ENCODE data around the gene SLIT1.

SLIT1 gene

DNA sequence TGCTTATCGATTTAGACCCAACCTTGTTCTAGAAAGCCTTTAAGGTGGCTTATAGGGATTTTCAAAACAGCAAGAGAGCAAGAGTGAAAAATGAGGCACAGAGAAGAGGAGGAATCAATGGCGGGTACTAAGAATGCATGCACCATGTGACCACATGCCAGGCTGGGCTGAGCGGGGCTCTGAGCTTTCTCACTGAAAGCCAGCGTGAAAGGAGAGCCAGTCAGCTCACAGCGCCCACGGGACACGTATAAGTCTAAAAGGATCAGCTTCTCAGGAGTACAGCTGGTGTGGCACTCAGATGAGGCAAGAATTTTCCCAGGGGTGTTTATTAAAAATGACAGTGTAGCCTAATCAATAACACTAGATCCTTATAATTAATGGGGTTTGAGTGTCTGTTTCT, 114.3 kb downstream of the SLIT1 start:
- Histone ChIP-seq H3K27ac (ENCODE audit: poor library complexity, severe bottlenecking) (no peak overlapping the region), H3K27me3 (ENCODE audit: insufficient read depth, poor library complexity, severe bottlenecking) (no peaks in the 10 kb centered on the region), H3K4me3 (ENCODE audit: severe bottlenecking) (no peak overlapping the region), H3K4me1 (ENCODE audit: insufficient read depth, poor library complexity, severe bottlenecking) (no peaks in the 10 kb centered on the region), H3K9me3 (ENCODE audit: severe bottlenecking) (no peaks in the 10 kb centered on the region), H3K36me3 (ENCODE audit: low read depth) (no peaks in the 10 kb centered on the region)
- ATAC-seq (ENCODE audit: low read depth): no peak
- no peak for DNase-seq (ENCODE audit: low spot score)
- TF ChIP-seq, protein P1, sequence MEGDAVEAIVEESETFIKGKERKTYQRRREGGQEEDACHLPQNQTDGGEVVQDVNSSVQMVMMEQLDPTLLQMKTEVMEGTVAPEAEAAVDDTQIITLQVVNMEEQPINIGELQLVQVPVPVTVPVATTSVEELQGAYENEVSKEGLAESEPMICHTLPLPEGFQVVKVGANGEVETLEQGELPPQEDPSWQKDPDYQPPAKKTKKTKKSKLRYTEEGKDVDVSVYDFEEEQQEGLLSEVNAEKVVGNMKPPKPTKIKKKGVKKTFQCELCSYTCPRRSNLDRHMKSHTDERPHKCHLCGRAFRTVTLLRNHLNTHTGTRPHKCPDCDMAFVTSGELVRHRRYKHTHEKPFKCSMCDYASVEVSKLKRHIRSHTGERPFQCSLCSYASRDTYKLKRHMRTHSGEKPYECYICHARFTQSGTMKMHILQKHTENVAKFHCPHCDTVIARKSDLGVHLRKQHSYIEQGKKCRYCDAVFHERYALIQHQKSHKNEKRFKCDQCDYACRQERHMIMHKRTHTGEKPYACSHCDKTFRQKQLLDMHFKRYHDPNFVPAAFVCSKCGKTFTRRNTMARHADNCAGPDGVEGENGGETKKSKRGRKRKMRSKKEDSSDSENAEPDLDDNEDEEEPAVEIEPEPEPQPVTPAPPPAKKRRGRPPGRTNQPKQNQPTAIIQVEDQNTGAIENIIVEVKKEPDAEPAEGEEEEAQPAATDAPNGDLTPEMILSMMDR (IDR thresholded peaks at IDR 0.05; ENCODE audit: poor library complexity, severe bottlenecking): no peak

DNA sequence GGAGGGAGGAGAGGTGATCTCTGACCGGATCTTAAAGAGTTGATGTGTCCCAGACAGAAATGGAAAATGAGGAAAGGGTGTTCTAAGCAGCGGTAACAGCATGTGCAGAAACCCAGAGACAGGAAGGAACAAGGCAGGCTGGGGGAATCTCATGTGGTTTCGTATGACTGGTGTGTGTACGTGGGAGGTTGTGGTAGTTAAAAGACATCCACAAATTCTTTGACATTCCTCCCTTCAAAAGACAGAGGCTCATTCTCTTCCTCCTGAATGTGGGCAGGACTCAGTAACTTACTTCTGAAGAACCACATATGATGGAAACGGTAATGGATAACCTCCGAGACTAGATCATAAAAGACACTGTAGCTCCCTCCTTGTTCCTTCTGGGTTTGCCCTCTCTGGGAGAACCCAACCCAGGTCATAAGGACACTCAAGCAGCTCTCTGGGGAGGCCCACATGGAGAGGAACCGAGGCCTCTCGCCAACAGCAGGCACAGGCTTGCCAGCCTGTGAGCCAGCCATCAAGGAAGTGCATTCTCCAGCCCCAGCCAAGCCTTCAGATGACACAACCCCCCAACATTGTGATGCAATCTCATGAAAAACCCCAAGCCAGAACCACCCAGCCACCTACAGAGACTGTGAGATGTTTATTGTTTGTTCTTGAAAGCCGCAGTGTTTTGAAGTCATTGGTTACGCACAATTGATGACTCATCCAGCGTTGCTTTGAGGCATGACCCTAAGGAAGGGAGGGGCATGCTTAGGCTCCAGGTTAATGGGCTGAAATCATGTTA, 116.0 kb downstream of the SLIT1 start:
- TF ChIP-seq, protein P1 (IDR thresholded peaks at IDR 0.05; ENCODE audit: poor library complexity, severe bottlenecking): no peak
- Histone ChIP-seq H3K4me1 (ENCODE audit: insufficient read depth, poor library complexity, severe bottlenecking) (no peaks in the 10 kb centered on the region), H3K27me3 (ENCODE audit: insufficient read depth, poor library complexity, severe bottlenecking) (no peaks in the 10 kb centered on the region), H3K9me3 (ENCODE audit: severe bottlenecking) (no peaks in the 10 kb centered on the region), H3K36me3 (ENCODE audit: low read depth) (no peaks in the 10 kb centered on the region), H3K4me3 (ENCODE audit: severe bottlenecking) (no peak overlapping the region), H3K27ac (ENCODE audit: poor library complexity, severe bottlenecking) (no peak overlapping the region)
- ATAC-seq (ENCODE audit: low read depth) (0 out of 3 replicates have a peak, but pooled peaks have one; percentile 5), DNase-seq (ENCODE audit: low spot score) (no peak)

- no peak overlapping the region for H3K27ac ChIP-seq (ENCODE audit: poor library complexity, severe bottlenecking)
- no peaks in the 10 kb centered on the region for H3K36me3 ChIP-seq (ENCODE audit: low read depth)
- no peaks in the 10 kb centered on the region for H3K4me1 ChIP-seq (ENCODE audit: insufficient read depth, poor library complexity, severe bottlenecking)
- TF ChIP-seq, protein P1 (IDR thresholded peaks at IDR 0.05; ENCODE audit: poor library complexity, severe bottlenecking): no peak
- no peak for DNase-seq (ENCODE audit: low spot score)
- no peaks in the 10 kb centered on the region for H3K9me3 ChIP-seq (ENCODE audit: severe bottlenecking)
- ATAC-seq (ENCODE audit: low read depth): no peak
- H3K27me3 ChIP-seq (ENCODE audit: insufficient read depth, poor library complexity, severe bottlenecking): no peaks in the 10 kb centered on the region
- H3K4me3 ChIP-seq (ENCODE audit: severe bottlenecking): no peak overlapping the region
Measured at GRCh38 chr10:97069026-97069425, 116.7 kb downstream of the SLIT1 start.

DNA sequence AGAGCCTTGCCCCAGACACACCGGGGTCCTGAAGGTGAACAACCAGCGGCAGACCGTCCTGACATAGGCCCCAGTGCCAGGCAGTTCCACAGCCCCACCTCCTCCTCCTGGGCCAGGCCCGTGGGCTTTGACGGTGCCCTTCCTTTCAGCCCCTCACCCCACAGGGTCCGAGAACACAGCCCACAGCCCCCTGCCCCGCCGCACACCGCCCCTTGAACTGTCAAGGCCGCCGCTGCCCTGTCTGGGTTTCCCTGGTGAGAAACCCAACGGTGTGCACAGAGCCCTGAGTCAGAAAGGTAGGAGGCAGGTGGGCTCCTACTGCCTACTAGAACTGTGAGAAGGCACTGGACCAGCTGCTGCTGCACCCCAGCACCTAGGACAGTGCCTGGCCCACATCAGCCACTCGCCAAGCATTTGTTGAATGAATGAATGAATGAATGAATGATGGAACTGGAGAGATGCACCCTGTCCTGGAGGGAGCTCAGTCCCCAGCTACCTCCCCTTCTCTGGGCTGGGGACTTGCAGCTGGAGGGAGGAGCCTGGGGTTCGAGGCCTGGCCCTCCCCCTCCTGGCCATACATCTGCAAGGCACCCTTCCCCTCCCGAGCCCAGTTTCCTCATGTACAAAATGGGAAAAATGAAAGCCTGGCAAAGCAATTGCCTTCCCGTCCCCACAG, 117.9 kb downstream of the SLIT1 start:
- Histone ChIP-seq H3K36me3 (ENCODE audit: low read depth) (no peaks in the 10 kb centered on the region), H3K27me3 (ENCODE audit: insufficient read depth, poor library complexity, severe bottlenecking) (no peaks in the 10 kb centered on the region), H3K27ac (ENCODE audit: poor library complexity, severe bottlenecking) (no peak overlapping the region), H3K4me3 (ENCODE audit: severe bottlenecking) (no peak overlapping the region), H3K4me1 (ENCODE audit: insufficient read depth, poor library complexity, severe bottlenecking) (no peaks in the 10 kb centered on the region), H3K9me3 (ENCODE audit: severe bottlenecking) (no peaks in the 10 kb centered on the region)
- no peak for DNase-seq (ENCODE audit: low spot score)
- TF ChIP-seq, protein P1 (IDR thresholded peaks at IDR 0.05; ENCODE audit: poor library complexity, severe bottlenecking): no peak
- ATAC-seq (ENCODE audit: low read depth): no peak

Data from RWPE2 (cell line).